ENCODE results near the gene WDR33.
A peak's percentile ranks its signal among the peaks of the same experiment; 100 is the strongest.

Gene WDR33

DNA sequence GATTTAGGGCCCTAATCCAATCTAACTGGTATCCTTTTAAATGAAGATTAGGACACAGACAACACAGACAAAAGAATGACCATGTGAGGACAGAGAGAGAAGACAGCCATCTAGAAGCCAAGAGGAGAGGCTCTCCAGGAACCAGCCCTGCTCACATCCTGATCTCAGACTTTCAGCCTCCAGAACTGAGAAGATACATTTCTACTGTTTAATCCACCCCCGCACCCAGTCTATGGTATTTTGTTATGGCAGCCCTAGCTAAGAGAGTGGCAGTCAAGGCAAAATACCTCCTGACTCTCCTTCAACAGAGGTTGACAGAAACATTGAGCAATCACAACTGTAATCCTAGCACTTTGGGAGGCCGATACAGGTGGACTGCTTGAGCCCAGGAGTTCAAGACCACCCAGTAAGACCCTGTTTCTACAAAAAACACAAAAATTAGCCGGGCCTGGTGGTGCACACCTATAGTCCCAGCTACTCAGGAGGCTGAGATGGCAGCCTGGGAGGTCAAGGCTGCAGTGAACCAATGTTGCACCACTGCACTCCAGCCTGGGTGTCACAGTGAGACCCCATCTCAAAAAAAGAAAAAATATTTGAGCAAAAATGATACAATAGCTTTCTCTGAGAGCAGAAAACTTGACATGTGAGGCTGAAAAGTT lies 34.7 kb downstream of the WDR33 start (continued):
- no peak for TF ChIP-seq BCL11A (tag by site-specific recombination; IDR thresholded peaks at IDR 0.05; ENCODE audit: low read depth)
- TF ChIP-seq ZFHX2 (tag by site-specific recombination; conservative IDR thresholded peaks at IDR 0.05): no peak

DNA sequence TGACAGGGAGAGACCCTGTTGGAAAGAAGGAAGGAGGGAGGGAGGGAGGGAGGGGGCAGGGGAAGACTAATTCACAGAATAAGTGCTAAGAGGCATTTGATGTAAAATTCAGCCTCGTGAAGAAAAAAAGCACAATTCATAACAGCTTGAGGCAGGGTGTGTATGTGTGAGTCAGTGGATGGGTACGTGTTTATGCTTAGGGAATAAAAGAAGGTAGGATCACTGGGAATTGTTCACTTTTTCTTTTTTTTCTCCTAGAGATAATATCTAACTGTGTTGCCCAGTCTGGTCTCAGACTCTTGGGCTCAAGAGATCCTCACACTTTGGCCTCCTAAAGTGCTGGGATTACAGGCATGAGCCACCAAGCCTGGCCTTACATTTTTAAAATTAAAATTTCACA lies 39.2 kb downstream of the WDR33 start:
- H3K4me3 ChIP-seq (ENCODE audit: low read depth, low read length): no peak overlapping the region
- POLR2A ChIA-PET: interaction anchor here (0.6 kb wide), 1 partner anchor 263 kb away, joined by 4 read pairs; no protein-coding TSS in a partner anchor
- H3K27ac ChIP-seq (ENCODE audit: extremely low read depth, low read depth, low read length): no peak overlapping the region
- no peak for TF ChIP-seq ZXDB (tag by site-specific recombination; IDR thresholded peaks at IDR 0.05)
- no peak for TF ChIP-seq ZFP69B (tag by site-specific recombination; IDR thresholded peaks at IDR 0.05)
- no peak for TF ChIP-seq IKZF3 (tag by site-specific recombination; IDR thresholded peaks at IDR 0.05)
- TF ChIP-seq ZBTB48 (tag by site-specific recombination; IDR thresholded peaks at IDR 0.05): no peak
- TF ChIP-seq ZBTB20 (tag by site-specific recombination; IDR thresholded peaks at IDR 0.05): no peak
- TF ChIP-seq ZNF529 (tag by site-specific recombination; IDR thresholded peaks at IDR 0.05; ENCODE audit: insufficient replicate concordance): no peak
- TF ChIP-seq, protein P1, sequence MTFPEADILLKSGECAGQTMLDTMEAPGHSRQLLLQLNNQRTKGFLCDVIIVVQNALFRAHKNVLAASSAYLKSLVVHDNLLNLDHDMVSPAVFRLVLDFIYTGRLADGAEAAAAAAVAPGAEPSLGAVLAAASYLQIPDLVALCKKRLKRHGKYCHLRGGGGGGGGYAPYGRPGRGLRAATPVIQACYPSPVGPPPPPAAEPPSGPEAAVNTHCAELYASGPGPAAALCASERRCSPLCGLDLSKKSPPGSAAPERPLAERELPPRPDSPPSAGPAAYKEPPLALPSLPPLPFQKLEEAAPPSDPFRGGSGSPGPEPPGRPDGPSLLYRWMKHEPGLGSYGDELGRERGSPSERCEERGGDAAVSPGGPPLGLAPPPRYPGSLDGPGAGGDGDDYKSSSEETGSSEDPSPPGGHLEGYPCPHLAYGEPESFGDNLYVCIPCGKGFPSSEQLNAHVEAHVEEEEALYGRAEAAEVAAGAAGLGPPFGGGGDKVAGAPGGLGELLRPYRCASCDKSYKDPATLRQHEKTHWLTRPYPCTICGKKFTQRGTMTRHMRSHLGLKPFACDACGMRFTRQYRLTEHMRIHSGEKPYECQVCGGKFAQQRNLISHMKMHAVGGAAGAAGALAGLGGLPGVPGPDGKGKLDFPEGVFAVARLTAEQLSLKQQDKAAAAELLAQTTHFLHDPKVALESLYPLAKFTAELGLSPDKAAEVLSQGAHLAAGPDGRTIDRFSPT (tag by site-specific recombination; IDR thresholded peaks at IDR 0.05): no peak
- TF ChIP-seq, protein P2, sequence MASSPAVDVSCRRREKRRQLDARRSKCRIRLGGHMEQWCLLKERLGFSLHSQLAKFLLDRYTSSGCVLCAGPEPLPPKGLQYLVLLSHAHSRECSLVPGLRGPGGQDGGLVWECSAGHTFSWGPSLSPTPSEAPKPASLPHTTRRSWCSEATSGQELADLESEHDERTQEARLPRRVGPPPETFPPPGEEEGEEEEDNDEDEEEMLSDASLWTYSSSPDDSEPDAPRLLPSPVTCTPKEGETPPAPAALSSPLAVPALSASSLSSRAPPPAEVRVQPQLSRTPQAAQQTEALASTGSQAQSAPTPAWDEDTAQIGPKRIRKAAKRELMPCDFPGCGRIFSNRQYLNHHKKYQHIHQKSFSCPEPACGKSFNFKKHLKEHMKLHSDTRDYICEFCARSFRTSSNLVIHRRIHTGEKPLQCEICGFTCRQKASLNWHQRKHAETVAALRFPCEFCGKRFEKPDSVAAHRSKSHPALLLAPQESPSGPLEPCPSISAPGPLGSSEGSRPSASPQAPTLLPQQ (tag by site-specific recombination; IDR thresholded peaks at IDR 0.05): no peak
- TF ChIP-seq, protein P3, sequence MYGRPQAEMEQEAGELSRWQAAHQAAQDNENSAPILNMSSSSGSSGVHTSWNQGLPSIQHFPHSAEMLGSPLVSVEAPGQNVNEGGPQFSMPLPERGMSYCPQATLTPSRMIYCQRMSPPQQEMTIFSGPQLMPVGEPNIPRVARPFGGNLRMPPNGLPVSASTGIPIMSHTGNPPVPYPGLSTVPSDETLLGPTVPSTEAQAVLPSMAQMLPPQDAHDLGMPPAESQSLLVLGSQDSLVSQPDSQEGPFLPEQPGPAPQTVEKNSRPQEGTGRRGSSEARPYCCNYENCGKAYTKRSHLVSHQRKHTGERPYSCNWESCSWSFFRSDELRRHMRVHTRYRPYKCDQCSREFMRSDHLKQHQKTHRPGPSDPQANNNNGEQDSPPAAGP (tag by site-specific recombination; IDR thresholded peaks at IDR 0.05): no peak
- TF ChIP-seq ZNF654 (tag by site-specific recombination; IDR thresholded peaks at IDR 0.05; ENCODE audit: low read depth): no peak
- TF ChIP-seq ZNF530 (tag by site-specific recombination; IDR thresholded peaks at IDR 0.05; ENCODE audit: low read depth): no peak
- H3K9me3 ChIP-seq (ENCODE audit: control insufficient read depth, insufficient read depth, low read depth, low read length): no peaks in the 10 kb centered on the region
- peaks cover 3% of the 10 kb centered on the region for H3K4me1 ChIP-seq (ENCODE audit: control insufficient read depth, insufficient read depth, low read length)
- peaks cover 28 to 29% of the 10 kb centered on the region in 2 experiments for H3K36me3 ChIP-seq (ENCODE audit: control insufficient read depth in 2 of 2, insufficient read depth in 1 of 2, low read length in 2 of 2)
- CTCF ChIA-PET: no interaction called here

DNA sequence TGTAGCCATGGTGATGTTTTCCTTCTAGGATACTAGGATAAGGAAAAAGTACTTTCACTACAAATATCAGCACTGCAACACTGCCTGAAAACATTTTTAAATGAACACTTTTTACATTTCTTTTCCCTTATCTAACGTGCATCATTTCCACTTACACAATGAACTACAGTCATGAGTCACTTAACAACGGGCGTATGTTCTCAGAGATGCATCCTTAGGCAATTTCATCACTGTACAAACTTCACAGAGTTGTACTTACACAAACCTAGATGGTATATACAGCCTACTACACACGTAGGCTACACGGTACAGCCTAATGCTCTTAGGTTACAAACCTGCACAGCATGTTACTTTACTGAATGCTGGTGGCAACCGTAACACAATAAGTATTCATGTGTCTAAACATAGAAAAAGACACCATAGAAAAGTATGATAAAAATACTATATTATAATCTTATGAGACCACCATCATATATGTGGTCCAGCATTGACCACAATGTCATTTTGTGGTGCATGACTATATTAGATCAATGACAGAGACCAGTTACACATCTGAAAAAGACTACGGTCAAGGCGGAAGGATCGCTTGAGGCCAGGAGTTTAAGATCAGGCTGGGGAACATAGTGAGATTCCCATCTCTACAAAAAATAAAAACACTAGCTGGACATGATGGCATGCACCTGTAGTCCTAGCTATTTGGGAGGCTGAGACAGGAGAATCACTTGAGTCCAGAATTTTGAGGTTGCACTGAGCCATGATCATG lies 39.8 kb downstream of the WDR33 start:
- Histone ChIP-seq H3K27ac (ENCODE audit: extremely low read depth, low read depth, low read length) (no peak overlapping the region), H3K4me3 (ENCODE audit: low read depth, low read length) (no peak overlapping the region), H3K4me1 (ENCODE audit: control insufficient read depth, insufficient read depth, low read length) (peaks cover 3% of the 10 kb centered on the region), H3K36me3 (ENCODE audit: control insufficient read depth in 2 of 2, insufficient read depth in 1 of 2, low read length in 2 of 2) (peaks cover 34 to 35% of the 10 kb centered on the region in 2 experiments), H3K9me3 (ENCODE audit: control insufficient read depth, insufficient read depth, low read depth, low read length) (no peaks in the 10 kb centered on the region)
- ChIA-PET POLR2A (no interaction called here), CTCF (interaction anchor here (0.7 kb wide), 1 partner anchor 180 kb away, joined by 4 read pairs; no protein-coding TSS in a partner anchor)
- TF ChIP-seq, protein P4, sequence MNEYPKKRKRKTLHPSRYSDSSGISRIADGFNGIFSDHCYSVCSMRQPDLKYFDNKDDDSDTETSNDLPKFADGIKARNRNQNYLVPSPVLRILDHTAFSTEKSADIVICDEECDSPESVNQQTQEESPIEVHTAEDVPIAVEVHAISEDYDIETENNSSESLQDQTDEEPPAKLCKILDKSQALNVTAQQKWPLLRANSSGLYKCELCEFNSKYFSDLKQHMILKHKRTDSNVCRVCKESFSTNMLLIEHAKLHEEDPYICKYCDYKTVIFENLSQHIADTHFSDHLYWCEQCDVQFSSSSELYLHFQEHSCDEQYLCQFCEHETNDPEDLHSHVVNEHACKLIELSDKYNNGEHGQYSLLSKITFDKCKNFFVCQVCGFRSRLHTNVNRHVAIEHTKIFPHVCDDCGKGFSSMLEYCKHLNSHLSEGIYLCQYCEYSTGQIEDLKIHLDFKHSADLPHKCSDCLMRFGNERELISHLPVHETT (tag by site-specific recombination; IDR thresholded peaks at IDR 0.05): no peak
- TF ChIP-seq PRDM1 (tag by site-specific recombination; IDR thresholded peaks at IDR 0.05): 0 out of 2 replicates have a peak, but pooled peaks have one; percentile 13
- TF ChIP-seq, protein P5, sequence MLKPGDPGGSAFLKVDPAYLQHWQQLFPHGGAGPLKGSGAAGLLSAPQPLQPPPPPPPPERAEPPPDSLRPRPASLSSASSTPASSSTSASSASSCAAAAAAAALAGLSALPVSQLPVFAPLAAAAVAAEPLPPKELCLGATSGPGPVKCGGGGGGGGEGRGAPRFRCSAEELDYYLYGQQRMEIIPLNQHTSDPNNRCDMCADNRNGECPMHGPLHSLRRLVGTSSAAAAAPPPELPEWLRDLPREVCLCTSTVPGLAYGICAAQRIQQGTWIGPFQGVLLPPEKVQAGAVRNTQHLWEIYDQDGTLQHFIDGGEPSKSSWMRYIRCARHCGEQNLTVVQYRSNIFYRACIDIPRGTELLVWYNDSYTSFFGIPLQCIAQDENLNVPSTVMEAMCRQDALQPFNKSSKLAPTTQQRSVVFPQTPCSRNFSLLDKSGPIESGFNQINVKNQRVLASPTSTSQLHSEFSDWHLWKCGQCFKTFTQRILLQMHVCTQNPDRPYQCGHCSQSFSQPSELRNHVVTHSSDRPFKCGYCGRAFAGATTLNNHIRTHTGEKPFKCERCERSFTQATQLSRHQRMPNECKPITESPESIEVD (tag by site-specific recombination; IDR thresholded peaks at IDR 0.05): peak; percentile 14; the same call in 1 of the 2 replicates

Data from HEK293 (cell line).